HG02973 (cell line): ENCODE results near the gene TGFBR2.

Experiments
- ATAC-seq: cut with Tn5 transposase; IDR thresholded peaks from one replicate; pipeline ENCODE4 v1.9.1; 2021; ENCODE audit warnings: moderate library complexity; ENCODE audit not compliant: unreplicated experiment

The TGFBR2 gene

DNA sequence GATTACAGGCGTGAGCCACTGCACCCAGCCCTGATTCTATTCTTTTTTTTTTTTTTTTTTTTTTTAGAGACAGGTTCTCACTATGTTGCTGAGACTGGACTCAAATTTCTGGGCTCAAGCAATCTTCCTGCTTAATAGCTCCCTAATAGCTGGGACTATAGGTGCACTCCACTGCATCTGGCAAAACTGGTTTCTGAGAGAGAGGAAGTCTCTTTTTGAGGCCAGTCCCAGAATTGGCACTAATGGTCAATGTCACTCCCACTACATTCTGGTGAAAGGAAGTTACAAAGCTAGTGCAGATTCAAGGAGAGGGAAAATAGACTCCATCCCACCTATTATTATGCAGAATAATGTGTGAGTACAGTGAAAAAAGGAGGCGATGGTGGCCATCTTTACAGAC lies 5.8 kb upstream of the TGFBR2 start:
- ATAC-seq = no peak

DNA sequence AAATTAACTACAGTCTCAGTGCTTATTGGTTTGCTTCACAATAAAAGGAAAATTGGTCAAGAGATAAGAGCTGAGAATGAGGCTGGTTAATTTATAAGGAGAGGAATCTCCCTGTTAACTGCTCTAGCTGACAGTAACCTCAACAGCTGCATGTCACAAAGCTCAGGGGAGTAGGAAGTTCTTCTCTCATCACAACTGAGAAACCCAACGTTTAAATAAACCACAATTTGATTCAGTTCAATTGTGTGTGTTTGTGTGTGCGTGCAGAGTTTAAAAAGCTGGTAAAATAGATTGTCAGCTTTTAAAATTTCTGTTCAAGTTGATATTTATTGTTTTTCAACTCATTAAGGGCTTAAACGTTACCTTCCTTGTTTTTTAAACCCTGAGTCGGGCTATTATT lies 3.5 kb upstream of the TGFBR2 start:
- ATAC-seq = no peak

DNA sequence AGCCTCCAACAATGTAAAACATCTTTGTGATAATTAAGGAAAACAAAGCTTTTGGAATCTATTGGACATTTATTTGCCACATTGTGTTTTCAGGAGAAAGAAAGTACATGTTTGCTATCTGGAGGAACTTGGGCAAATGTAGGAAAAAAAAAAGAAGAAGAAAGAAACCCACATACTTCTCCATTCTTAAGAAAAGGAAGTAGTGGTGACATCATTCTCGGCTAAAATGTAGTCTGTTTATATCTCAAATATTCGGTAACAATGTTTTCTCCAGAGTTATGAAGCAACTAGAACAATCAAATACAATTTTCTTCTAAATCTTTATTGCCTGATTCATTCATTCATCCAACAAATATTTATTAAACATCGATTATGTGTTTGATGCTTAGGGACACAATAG lies 2.3 kb upstream of the TGFBR2 start:
- no peak for ATAC-seq

DNA sequence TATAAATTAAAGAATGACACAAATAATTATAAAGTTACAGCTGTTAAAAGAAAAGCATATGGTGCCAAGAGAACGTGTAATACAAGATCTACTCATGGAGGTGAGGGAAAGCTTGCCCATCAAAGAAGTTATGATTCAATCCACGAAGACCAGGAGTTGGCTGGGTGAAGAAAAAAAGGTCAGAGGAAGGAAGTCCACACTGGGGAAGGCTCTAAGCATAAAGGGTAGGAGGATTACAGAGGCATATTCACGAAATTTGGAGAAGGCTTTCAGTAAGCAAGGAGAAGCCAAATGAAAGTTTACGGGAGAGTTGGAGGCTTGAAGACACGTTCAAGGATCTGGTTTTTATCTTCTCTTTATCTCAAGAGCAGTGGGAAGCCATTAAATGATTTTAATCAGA lies 1.8 kb upstream of the TGFBR2 start:
- ATAC-seq = no peak

DNA sequence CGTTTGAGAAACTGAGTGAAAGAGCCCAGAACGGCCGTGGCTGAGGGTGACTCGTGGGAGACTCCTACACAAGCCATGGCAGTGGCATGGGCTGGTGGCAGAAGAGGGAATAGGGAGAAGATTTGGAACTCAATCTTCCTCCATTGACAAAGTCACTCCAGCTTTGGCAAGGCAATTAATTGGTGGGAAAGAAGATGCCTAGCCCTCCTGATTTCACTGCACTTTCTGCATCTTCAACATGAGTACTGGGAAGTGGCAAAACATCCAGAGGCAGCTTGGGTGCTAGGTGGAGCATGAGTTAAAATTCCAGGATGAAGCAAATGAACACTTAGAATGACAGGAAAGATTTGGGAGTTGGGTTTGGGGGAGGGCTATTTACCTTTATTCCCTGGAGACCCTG lies 1.4 kb upstream of the TGFBR2 start:
- ATAC-seq = no peak

DNA sequence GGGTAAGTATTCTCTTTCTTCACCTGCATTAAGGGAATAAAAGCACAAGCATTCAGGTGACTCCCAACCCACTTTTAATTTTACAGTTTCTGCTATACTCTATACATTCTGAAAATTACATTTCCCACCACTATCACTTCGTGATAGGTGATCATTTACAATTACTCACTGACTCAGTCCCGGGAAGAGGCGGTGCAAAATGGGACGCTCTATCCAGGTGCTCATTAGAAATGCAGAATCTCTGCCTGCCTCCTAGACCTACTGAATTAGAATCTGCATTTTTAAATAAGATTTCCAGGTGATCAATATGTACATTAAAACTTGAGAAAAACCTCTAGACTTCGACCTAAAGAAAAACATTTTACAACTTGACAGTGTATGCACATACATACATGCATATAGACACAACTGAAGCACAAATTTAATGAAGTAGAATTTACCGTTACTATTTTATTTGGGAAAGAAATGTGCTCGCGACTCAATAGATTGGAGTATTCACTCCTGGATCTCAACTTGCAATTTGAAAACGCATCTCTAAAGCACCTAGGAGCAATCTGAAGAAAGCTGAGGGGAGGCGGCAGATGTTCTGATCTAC lies 598 bp upstream of the TGFBR2 start:
- ATAC-seq = no peak

DNA sequence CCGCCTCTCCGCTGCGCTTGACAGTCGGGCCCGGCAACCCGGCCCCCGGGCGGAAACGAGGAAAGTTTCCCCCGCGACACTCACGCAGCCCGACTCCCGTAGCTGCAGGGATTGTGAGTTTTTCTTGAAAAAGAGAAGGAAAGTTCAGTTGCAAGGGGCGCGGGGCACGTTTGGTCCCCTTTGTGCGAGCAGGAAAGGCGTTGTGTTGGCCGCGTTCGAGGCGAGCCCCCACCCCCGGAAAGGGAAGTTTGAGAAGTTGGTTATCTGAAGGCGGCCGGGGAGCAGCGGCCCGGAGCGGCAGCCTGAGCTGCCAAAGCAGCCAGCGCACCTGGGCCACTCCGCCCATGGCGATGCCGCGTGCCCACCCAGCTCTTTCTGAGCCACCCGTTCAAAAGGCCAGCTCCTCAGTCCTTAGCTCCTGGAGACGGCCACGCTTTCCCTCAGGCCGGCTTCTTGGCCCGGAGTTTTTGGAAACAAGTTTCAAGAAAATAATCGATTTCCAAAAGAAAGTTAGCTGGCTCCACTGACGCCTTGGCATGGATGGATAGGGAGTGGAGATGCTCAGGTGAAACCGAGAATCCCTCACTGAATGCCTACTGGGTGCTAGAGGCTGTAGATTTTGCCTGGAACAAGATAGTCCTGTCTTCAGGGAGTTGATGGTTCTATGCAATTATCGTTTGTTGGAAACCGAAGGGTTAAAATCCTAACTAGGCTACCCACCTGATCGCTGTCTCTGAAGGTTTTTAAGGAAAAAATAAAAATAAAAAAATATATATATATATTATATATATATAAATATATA lies 832 bp downstream of the TGFBR2 start:
- ATAC-seq = peak; percentile 39

DNA sequence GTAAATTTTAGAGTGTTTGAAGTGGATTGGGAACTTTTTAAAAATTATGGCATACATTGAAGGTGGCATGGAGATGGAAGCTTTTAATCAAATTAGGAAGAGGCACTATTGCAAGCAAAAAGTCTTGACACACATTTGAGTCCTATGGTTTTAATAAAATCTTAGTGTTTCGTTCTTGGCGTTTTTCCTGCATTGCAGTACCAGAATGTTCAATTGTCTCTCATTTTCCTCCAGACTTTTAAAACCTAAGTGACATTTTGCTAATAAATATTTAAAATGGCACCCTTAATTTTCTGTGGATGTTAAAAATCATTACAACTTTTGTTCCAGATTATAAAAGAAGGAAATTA lies 2.2 kb downstream of the TGFBR2 start:
- ATAC-seq = no peak

DNA sequence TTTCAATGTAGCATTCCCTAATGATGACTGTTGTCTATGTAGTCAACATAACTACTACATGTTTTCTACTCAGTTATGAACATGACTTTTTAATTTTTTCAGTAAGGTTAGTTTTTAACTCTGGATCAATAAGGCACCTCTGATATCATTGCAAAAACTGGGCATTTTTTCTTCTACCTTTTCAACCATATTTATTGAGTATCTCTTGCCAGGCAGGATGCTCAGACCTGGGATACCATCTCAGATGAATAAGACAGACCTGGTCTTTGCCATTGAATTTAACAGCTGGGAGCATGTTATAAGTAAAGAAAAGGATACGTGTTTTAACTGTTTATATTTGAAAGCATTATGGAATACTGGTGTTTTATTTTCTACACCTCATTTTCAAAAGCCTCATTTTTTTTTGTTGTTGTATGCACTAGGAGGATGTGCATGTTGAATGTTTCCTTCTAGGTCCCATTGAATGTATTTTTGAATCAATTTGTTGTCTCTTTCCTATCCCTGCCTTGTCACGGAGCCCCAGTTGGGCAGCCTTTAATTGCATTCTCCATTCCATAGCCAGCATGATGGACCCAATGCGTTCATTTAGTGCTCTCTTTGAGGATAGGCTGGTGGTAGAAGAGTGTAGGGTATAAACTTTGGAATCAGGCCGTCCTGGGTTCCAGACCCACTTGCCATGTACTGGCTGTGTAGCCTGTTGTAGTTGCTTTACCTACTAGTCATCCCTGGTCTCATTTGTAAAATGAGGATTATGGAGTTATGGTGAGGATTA lies 3.7 kb downstream of the TGFBR2 start:
- ATAC-seq = no peak

DNA sequence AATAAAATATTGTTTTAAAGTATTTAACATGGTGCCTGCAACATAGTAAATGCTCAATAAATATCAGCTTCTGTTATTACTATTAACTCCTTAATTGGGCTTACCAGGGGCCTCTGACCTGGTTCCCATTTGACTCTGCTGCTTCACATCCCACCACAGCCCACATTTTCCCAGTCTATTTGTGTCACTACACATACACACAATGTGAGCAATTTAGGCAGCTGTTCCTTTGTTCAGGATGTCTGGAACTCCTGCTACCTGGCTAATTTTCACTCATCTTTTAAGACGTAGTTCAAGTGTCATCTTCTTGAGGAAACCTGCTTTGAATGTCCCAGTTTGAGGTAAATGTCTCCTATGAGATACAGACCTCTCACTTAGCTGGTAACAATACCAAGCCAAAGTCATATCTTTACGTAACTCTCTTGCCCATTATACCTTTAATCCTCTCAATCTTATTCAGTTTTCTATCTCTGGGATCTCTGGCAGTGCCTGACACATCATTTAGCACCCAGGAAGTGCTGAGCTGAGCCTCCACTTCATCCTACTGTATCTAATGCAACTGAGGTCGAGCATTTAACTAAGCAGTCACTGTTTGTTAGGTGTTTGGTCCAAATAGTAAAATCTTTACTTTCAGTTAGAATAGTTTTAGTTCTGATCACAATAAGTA lies 4.4 kb downstream of the TGFBR2 start:
- no peak for ATAC-seq

DNA sequence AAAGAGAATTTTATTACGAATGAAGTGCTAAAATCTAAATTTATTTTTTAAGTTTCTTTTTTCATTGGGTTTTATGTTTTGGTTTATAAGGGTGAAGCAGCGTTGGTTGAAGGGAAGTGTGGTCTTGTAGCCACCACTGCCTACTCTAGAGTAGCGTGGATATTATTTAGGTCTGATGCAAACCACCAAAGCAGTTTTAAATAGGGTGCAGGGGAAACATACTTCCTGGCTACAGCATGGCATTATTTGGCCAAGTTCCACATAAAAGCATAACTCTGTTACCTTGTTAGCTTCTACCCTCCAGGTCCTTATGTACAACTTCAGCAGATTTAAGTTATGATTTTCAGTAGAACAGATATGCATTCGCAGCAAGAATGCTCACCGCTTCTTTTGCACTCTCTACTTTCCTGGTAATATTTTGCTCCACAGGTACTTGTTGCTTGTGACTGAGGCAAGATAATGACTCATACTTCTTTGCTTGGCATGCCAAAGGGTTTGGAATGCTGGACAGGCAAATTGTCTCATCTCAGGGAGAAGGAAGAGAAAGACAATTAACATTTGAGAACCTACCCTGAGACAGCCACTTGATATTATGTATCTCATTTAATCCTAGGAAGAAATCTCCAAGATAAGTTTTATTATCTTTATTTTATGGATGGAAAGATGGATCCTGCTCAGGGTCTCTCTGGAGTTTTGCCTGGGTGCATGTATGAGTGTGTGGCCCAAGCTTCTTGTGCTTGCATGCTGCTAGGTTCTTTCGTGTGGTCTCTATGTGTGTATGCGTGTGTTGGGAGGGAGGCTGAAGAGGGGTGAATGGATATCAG lies 5.4 kb downstream of the TGFBR2 start:
- no peak for ATAC-seq

DNA sequence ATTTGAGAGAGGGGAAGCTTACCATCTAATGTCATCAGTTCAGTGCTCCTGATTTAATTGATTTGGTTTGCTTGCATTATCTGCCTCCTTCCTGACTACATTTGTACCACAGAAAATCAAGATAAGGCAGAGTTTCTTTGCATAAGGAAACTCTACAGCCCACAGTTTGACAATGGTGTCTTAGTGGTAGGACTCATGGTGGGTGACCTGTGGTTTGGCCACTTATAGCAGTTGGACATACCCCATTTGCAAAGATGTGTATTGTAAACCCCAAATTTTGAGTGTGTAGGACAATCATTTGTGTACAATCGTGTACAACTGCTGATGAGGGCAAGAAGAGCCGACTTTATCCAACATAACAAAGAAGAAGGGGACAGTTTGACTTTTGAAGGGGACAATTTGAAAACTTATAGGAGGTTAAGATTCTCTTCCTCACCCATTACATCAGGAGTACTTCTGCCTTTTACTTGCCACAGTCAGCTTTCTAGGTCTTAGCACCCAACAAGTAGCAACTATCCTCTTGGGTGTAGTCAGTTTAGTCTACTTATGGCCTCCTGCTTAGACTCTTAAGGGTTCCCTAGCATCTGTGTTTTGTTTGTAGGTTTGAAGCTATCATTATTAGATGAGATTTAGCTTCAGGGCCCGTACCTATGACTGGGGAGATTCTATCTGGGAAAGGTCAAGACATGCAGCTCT lies 6.2 kb downstream of the TGFBR2 start:
- no peak for ATAC-seq

DNA sequence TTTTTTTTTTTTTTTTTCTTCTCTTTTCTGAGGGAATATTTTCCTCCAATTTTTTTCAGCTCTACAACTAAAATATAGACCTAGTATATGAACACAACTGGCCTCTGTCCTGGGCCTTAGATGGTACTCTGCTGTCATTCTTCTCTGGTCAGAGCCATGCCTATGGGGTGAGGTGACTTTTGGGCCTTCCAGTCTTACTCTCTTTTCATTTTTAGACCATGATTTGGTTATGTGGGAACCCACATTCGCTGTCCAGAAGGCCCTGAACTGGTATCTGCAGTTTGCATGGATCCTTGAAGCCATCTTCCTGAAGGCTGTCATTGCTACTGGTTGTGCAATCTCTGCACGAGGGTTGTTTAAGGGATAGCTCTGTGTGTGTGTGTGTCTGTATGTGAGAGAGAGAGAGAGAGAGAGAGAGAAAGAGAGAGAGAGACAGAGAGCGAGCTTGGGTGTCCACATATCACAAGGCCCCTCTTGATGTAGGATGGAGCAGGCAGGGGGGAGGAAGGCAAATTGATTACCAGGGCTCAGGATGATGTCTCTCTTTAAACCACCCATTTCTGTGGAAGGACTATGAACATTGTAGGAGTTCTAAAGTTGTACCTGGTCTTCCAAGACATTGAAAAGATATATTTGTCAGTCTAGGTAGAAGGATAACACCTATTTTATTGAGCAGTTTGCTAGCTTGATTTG lies 6.9 kb downstream of the TGFBR2 start:
- ATAC-seq = no peak

DNA sequence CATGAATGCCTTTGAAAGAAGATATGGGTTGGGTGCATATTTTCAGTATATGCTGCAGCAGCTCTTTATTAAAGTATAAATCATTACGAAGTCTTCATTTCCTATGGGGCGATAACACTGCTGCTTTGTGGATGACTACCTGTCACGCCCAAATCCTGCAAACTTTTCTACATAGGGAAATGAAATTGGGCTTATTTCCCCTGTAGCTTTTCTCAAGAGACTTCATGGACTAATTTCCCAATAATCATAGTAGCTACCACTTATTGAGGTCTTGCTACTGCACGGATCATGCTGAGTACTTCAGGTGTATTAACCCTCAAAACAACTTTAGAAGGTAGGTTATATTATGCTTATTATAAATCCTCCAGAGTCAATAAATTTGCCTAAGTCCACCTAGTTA lies 8.0 kb downstream of the TGFBR2 start:
- ATAC-seq = no peak

DNA sequence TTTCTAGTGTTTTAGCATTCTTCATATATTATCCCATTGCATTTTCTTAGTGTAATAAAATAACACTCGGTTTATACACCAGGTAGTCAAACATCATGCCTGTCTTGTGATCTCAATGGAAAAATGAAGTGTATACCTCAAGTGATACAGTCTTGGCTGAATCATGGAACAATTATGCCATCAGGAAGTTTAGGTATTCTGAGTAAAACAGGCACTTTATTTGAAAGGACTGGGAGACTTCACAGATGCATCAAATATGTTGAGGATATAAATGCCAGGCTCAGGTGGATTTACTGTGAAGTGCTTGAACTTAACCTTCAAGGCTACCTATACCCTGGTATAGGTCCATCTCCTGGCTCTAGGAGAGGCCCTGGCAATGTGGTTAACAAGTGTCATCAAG lies 8.5 kb downstream of the TGFBR2 start:
- no peak for ATAC-seq

DNA sequence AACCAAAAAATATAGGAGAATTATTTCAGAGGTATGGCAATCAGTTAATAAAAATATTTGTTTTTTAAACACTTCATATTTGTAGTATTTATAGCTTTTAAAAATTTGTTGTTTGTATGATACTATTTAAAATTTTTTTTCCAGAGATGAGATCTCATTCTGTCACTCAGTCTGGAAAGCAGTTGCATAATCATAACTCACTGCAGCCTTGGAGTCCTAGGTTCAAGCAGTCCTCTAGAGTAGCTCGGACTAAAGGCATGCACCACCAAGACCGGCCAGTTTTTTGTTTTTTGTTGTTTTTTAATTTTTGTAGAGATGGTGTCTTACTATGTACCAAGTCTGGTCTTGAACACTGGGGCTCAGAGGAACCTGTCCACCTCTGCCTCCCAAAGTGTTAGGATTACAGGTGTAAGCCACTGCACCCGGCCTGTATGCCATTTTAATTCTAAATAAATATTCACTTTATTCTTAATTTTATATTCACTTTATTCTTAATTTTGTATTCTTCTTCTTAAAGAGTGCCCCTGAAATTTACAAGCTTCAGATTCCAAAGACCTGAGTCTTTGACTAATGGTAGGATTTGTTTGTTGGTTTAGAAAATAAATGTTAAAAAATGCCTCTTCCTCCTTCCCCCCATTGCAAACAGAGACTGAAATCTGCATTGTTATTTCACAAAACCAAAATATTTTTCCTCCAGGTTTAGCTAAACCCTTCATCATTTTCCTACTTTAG lies 9.4 kb downstream of the TGFBR2 start:
- no peak for ATAC-seq

DNA sequence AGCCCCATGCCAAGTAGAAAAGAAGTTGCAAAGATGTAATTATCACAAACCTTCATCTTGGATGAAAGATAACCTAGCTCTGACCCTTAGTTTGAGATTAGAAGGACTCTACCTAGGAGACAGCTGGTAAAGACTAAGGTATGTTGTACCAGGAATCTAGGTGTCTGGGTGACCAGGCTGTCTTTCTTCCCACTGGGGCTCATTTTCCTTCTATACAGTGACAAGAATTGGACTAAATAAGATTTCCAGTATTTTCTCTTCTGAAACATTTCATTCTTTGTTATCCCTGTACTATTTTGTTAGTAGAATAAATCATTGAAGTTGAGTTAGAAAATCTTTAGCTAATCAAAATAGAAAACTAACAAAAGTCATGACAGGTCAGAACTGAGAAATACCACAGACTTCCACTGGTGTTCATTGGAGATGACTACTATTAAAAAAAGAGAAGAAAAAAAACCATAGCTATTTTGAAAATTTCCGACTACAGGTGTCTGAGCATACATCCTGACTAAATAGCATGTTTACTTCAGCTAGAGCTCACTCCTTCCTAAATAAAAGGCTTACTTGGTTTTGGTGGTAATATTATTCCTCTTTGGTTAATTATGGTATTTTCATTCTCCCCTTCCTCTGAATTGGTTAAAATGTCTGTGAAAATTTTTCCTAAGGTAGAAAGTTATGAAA lies 10.1 kb downstream of the TGFBR2 start:
- ATAC-seq = no peak

DNA sequence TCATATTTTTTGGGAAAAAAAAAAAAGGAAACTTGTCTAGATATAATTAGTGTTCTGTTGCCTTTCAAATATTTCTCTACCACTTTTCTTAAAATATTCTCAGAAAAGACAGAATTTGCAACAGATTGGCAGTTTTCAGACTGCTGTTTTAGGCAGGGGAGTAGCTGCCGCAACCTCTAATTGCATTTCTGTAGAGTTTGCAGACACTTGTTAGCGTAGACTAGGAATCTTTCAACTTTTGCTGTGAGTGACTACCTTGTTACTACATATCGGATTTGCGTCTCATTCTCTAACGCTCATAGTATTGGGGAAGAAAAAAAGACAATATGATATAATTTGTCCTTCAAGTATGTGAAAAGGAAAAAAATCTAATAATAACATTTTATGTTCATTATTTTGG lies 10.7 kb downstream of the TGFBR2 start:
- ATAC-seq = no peak
